DOHH2 (cell line): ENCODE data around the gene BICRA.

Source experiments
- H3F3A ChIP-seq: fragments of 200-600 bp; sonication (generic), shearing (Covaris generic); 2 replicates; pipeline ENCODE4 v1.6.0; 2016; ENCODE audit warnings: antibody characterized with exemption, mild to moderate bottlenecking; ENCODE audit not compliant: control insufficient read depth, insufficient read depth
- H3K27ac ChIP-seq: fragments of 200-600 bp; sonication (generic); 2 replicates; pipeline ENCODE4 v1.5.1; 2014; ENCODE audit warnings: low read depth, mild to moderate bottlenecking, low read length, moderate library complexity
- H3K27me3 ChIP-seq: fragments of 200-600 bp; sonication (generic); 2 replicates; pipeline ENCODE4 v1.6.1; 2014; ENCODE audit warnings: mild to moderate bottlenecking, low read length, mixed read lengths; ENCODE audit not compliant: control insufficient read depth
- H3K36me3 ChIP-seq: fragments of 200-600 bp; sonication (generic); 2 replicates; pipeline ENCODE4 v1.6.1; 2014; ENCODE audit warnings: mild to moderate bottlenecking, low read length, moderate library complexity, mixed read lengths; ENCODE audit not compliant: control insufficient read depth
- H3K4me1 ChIP-seq: fragments of 200-600 bp; sonication (generic); 2 replicates; pipeline ENCODE4 v1.6.1; 2014; ENCODE audit warnings: mild to moderate bottlenecking, low read length, mixed read lengths; ENCODE audit not compliant: control insufficient read depth
- H3K4me2 ChIP-seq: fragments of 200-600 bp; sonication (generic); 2 replicates; pipeline ENCODE4 v1.6.0; 2014; ENCODE audit warnings: mild to moderate bottlenecking, low read length, moderate library complexity
- H3K4me3 ChIP-seq: fragments of 200-600 bp; sonication (generic); 2 replicates; pipeline ENCODE4 v1.5.1; 2014; ENCODE audit warnings: mild to moderate bottlenecking, low read length, mixed read lengths
- H3K79me2 ChIP-seq: fragments of 200-600 bp; sonication (generic); 2 replicates; pipeline ENCODE4 v1.6.1; 2014; ENCODE audit warnings: mild to moderate bottlenecking, low read length, mixed read lengths; ENCODE audit not compliant: control insufficient read depth
- H3K9me2 ChIP-seq: fragments of 200-600 bp; sonication (generic); replicated peaks from 2 replicates; pipeline ENCODE4 v1.6.1; 2014; ENCODE audit warnings: mild to moderate bottlenecking, low read length, mixed read lengths; ENCODE audit not compliant: control insufficient read depth
- H3K9me3 ChIP-seq: fragments of 200-600 bp; sonication (generic); 2 replicates; pipeline ENCODE4 v1.6.1; 2014; ENCODE audit warnings: antibody characterized with exemption, low read length, mixed read lengths; ENCODE audit not compliant: control insufficient read depth, insufficient read depth
- H4K20me1 ChIP-seq: fragments of 200-600 bp; sonication (generic); 2 replicates; pipeline ENCODE4 v1.6.0; 2014; ENCODE audit warnings: low read depth, mild to moderate bottlenecking, antibody characterized with exemption, low read length, moderate library complexity; ENCODE audit not compliant: control insufficient read depth, insufficient read depth
- EZH2phosphoT487 ChIP-seq: fragments of 200-600 bp; sonication (generic); IDR thresholded peaks from 2 replicates; pipeline ENCODE4 v1.6.1; 2017; ENCODE audit warnings: borderline replicate concordance, mild to moderate bottlenecking, antibody characterized with exemption, low read length, moderate library complexity, mixed read lengths
- TF ChIP-seq, protein P1 (sequence below): fragments of 200-600 bp; sonication (generic); IDR thresholded peaks from one replicate; pipeline ENCODE4 v1.5.1; 2014; ENCODE audit warnings: antibody characterized with exemption, mild to moderate bottlenecking, low read depth, low read length; ENCODE audit not compliant: poor library complexity, severe bottlenecking

The BICRA gene

GRCh38 chr19:47750752-47751151 is 141.8 kb downstream of the BICRA start:
- Histone ChIP-seq H3K27ac (no peak overlapping the region), H3F3A (no peaks in the 10 kb centered on the region), H4K20me1 (peaks cover 14% of the 10 kb centered on the region), H3K79me2 (peaks cover 46% of the 10 kb centered on the region), H3K9me3 (no peaks in the 10 kb centered on the region), H3K4me3 (no peak overlapping the region), H3K27me3 (no peaks in the 10 kb centered on the region), H3K4me1 (peaks cover 34% of the 10 kb centered on the region), H3K36me3 (peaks cover 89% of the 10 kb centered on the region), H3K4me2 (no peak overlapping the region), H3K9me2 (no peaks in the 10 kb centered on the region)
- TF ChIP-seq EZH2phosphoT487: no peak
- TF ChIP-seq, protein P1, sequence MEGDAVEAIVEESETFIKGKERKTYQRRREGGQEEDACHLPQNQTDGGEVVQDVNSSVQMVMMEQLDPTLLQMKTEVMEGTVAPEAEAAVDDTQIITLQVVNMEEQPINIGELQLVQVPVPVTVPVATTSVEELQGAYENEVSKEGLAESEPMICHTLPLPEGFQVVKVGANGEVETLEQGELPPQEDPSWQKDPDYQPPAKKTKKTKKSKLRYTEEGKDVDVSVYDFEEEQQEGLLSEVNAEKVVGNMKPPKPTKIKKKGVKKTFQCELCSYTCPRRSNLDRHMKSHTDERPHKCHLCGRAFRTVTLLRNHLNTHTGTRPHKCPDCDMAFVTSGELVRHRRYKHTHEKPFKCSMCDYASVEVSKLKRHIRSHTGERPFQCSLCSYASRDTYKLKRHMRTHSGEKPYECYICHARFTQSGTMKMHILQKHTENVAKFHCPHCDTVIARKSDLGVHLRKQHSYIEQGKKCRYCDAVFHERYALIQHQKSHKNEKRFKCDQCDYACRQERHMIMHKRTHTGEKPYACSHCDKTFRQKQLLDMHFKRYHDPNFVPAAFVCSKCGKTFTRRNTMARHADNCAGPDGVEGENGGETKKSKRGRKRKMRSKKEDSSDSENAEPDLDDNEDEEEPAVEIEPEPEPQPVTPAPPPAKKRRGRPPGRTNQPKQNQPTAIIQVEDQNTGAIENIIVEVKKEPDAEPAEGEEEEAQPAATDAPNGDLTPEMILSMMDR: no peak

GRCh38 chr19:47752440-47753211 is 143.7 kb downstream of the BICRA start:
- H3K36me3 ChIP-seq: peaks cover 95% of the 10 kb centered on the region
- H3F3A ChIP-seq: no peaks in the 10 kb centered on the region
- H3K4me2 ChIP-seq: no peak overlapping the region
- H3K27me3 ChIP-seq: no peaks in the 10 kb centered on the region
- peaks cover 20% of the 10 kb centered on the region for H3K4me1 ChIP-seq
- H4K20me1 ChIP-seq: peaks cover 8% of the 10 kb centered on the region; the same call in 1 of the 2 replicates
- H3K27ac ChIP-seq: no peak overlapping the region
- TF ChIP-seq, protein P1: no peak
- TF ChIP-seq EZH2phosphoT487: no peak
- H3K9me2 ChIP-seq: no peaks in the 10 kb centered on the region
- H3K9me3 ChIP-seq: no peaks in the 10 kb centered on the region
- H3K4me3 ChIP-seq: no peak overlapping the region
- H3K79me2 ChIP-seq: peaks cover 27% of the 10 kb centered on the region
